GM23338 (cell line): ENCODE data around the gene FOXR1. TPM values are rescaled to one million over a fixed set of nuclear protein-coding genes. Genes with fewer than 3 reads are reported as not detected.

Source experiments
- ATAC-seq: fragments of 200-7000 bp; cut with Tn5 transposase; 3 replicates; pipeline ENCODE4 v1.9.1; 2020
- DNase-seq: peaks from one replicate; pipeline ENCODE4 v3.0.0-alpha.2; 2015; ENCODE audit warnings: low spot score
- H2AFZ ChIP-seq: fragments of 200-600 bp; sonication (generic); 2 replicates; pipeline ENCODE4 v1.8.0; 2016; ENCODE audit warnings: antibody characterized with exemption, mild to moderate bottlenecking, moderate library complexity
- H3F3A ChIP-seq: fragments of 200-600 bp; sonication (generic); replicated peaks from 2 replicates; pipeline ENCODE4 v1.8.0; 2017; ENCODE audit warnings: antibody characterized with exemption, mixed run types, low read depth
- H3K27ac ChIP-seq: fragments of 200-600 bp; sonication (generic); 2 replicates; pipeline ENCODE4 v1.6.1; 2016; ENCODE audit warnings: low read depth
- H3K27me3 ChIP-seq: fragments of 200-600 bp; sonication (generic); 2 replicates; pipeline ENCODE4 v1.8.0; 2016; ENCODE audit warnings: mild to moderate bottlenecking, mixed run types, moderate library complexity; ENCODE audit not compliant: insufficient read depth
- H3K36me3 ChIP-seq: fragments of 200-600 bp; sonication (generic); 2 replicates; pipeline ENCODE4 v1.8.0; 2016; ENCODE audit warnings: mild to moderate bottlenecking; ENCODE audit not compliant: insufficient read depth
- H3K4me1 ChIP-seq: fragments of 200-600 bp; sonication (generic); 2 replicates; pipeline ENCODE4 v1.8.0; 2016; ENCODE audit warnings: mild to moderate bottlenecking, moderate library complexity; ENCODE audit not compliant: insufficient read depth
- H3K4me2 ChIP-seq: fragments of 200-600 bp; sonication (generic); 2 replicates; pipeline ENCODE4 v1.7.1; 2017; ENCODE audit warnings: mixed run types
- H3K4me3 ChIP-seq: fragments of 200-600 bp; sonication (generic); 2 replicates; pipeline ENCODE4 v1.6.1; 2016; ENCODE audit warnings: mixed run types
- H3K79me2 ChIP-seq: fragments of 200-600 bp; sonication (generic); replicated peaks from 2 replicates; pipeline ENCODE4 v1.8.0; 2017; ENCODE audit warnings: mild to moderate bottlenecking; ENCODE audit not compliant: insufficient read depth
- H3K9me2 ChIP-seq: fragments of 200-600 bp; sonication (generic); 2 replicates; pipeline ENCODE4 v1.8.0; 2017; ENCODE audit not compliant: insufficient read depth
- H4K20me1 ChIP-seq: fragments of 200-600 bp; sonication (generic); replicated peaks from 2 replicates; pipeline ENCODE4 v1.8.0; 2017; ENCODE audit warnings: mild to moderate bottlenecking; ENCODE audit not compliant: insufficient read depth
- H3K27ac Mint-ChIP-seq: 2 replicates; pipeline ENCODE4 v1.8.0; 2020; ENCODE audit warnings: inconsistent platforms, mild to moderate bottlenecking, moderate library complexity, mixed read lengths
- H3K27me3 Mint-ChIP-seq: 3 replicates; pipeline ENCODE4 v1.8.0; 2022; ENCODE audit warnings: low read depth, mild to moderate bottlenecking, moderate library complexity, mixed read lengths, inconsistent platforms; ENCODE audit not compliant: insufficient read depth, poor library complexity
- H3K36me3 Mint-ChIP-seq: 3 replicates; pipeline ENCODE4 v1.8.0; 2021; ENCODE audit warnings: low read depth, mild to moderate bottlenecking, inconsistent platforms, moderate library complexity, mixed read lengths
- H3K4me1 Mint-ChIP-seq: 3 replicates; pipeline ENCODE4 v1.8.0; 2020; ENCODE audit warnings: mild to moderate bottlenecking, inconsistent platforms, mixed read lengths
- H3K4me3 Mint-ChIP-seq: 3 replicates; pipeline ENCODE4 v1.8.0; 2021; ENCODE audit warnings: moderate library complexity, mild to moderate bottlenecking, inconsistent platforms, mixed read lengths
- H3K9me3 Mint-ChIP-seq: 3 replicates; pipeline ENCODE4 v1.8.0; 2020; ENCODE audit warnings: moderate library complexity, mild to moderate bottlenecking, inconsistent platforms, mixed read lengths
- CTCF ChIP-seq, 2 experiments: fragments of 200-600 bp in 1 of 2; sonication (generic) in 1 of 2; conservative IDR thresholded peaks; 2 replicates each; pipeline versions ENCODE4 v1.5.1 to v1.6.1; 2016 to 2017; ENCODE audit warnings: antibody characterized with exemption in 2 of 2, low read depth in 2 of 2, mild to moderate bottlenecking in 2 of 2, moderate library complexity in 1 of 2
- EZH2 ChIP-seq: fragments of 200-600 bp; sonication (generic); IDR thresholded peaks from one replicate; pipeline ENCODE4 v1.8.0; 2017; ENCODE audit warnings: antibody characterized with exemption, mild to moderate bottlenecking, low read depth; ENCODE audit not compliant: unreplicated experiment
- JUNB ChIP-seq: IDR thresholded peaks from one replicate; pipeline ENCODE4 v1.6.1; 2016; ENCODE audit warnings: antibody characterized with exemption; ENCODE audit not compliant: unreplicated experiment
- NANOG ChIP-seq: IDR thresholded peaks from 2 replicates; pipeline ENCODE4 v1.6.1; 2016; ENCODE audit warnings: antibody characterized with exemption, borderline replicate concordance
- POLR2AphosphoS5 ChIP-seq: IDR thresholded peaks from 2 replicates; pipeline ENCODE4 v1.6.1; 2016; ENCODE audit warnings: antibody characterized with exemption, low read depth
- REST ChIP-seq: IDR thresholded peaks from one replicate; pipeline ENCODE4 v1.6.1; 2018; ENCODE audit warnings: antibody characterized with exemption; ENCODE audit not compliant: unreplicated experiment
- ZNF114 ChIP-seq: fragments of 250-450 bp; sonication (Bioruptor Pico); IDR thresholded peaks from 2 replicates; pipeline ENCODE4 v1.5.0; 2020; ENCODE audit warnings: mild to moderate bottlenecking, moderate library complexity
- ZNF331 ChIP-seq: fragments of 250-450 bp; sonication (Bioruptor Pico); IDR thresholded peaks from 2 replicates; pipeline ENCODE4 v1.5.0; 2020; ENCODE audit warnings: low read depth, mild to moderate bottlenecking, moderate library complexity
- ZNF462 ChIP-seq: fragments of 250-450 bp; sonication (Bioruptor Pico); IDR thresholded peaks from 2 replicates; pipeline ENCODE4 v1.5.0; 2020; ENCODE audit warnings: mild to moderate bottlenecking, moderate library complexity
- polyA plus RNA-seq: library from polyadenylated mRNA; unstranded; fragments of >200 nt; fragmentation: Nextera tagmentation; extraction: Ambion mirVana; gene quantifications from 2 replicates; pipeline ENCODE4 v1.2.1, GENCODE V29; 2016
- total RNA-seq: library from RNA; depleted of rRNA; stranded (reverse); fragments of >200 nt; shearing (Covaris generic); gene quantifications from 2 replicates; pipeline ENCODE4 v1.2.3, GENCODE V29; 2014

FOXR1 gene
- total and polyA plus RNA-seq, 2 experiments from 2014 or later, result not detected

- H3K36me3 Mint-ChIP-seq, result peaks cover 71% of the 10 kb centered on the region
- Histone ChIP-seq H3K79me2 (peaks cover 35% of the 10 kb centered on the region), H4K20me1 (peaks cover 15% of the 10 kb centered on the region), H2AFZ (no peak overlapping the region), H3K4me3 (no peak overlapping the region), H3K9me2 (no peaks in the 10 kb centered on the region), H3K27me3 (no peaks in the 10 kb centered on the region), H3F3A (peaks cover 32% of the 10 kb centered on the region), H3K36me3 (peaks cover 34% of the 10 kb centered on the region), H3K4me1 (peaks cover 12% of the 10 kb centered on the region; the same call in 1 of the 2 replicates), H3K4me2 (no peak overlapping the region), H3K27ac (no peak overlapping the region)
- DNase-seq, result no peak
- peaks cover 17% of the 10 kb centered on the region for H3K27me3 Mint-ChIP-seq
- H3K27ac Mint-ChIP-seq, result no peak overlapping the region
- no peak for ATAC-seq
- TF ChIP-seq ZNF114 (CRISPR knock-in tag) (no peak), JUNB (no peak), ZNF331 (CRISPR knock-in tag) (no peak), CTCF (conservative IDR thresholded peaks at IDR 0.05; ENCODE audit: low read depth in 2 of 2) (no peak), REST (no peak), EZH2 (no peak), NANOG (no peak), ZNF462 (CRISPR knock-in tag) (no peak), POLR2AphosphoS5 (no peak)
- H3K9me3 Mint-ChIP-seq, result no peaks in the 10 kb centered on the region; the same call in 2 of the 3 replicates
- peaks cover 25% of the 10 kb centered on the region for H3K4me1 Mint-ChIP-seq
- H3K4me3 Mint-ChIP-seq, result no peak overlapping the region; the same call in 2 of the 3 replicates
Observed at GRCh38 chr11:119023741-119024140, 52.2 kb downstream of the FOXR1 start.
